DND-41 (cell line): ENCODE measurements around the gene METTL13.

Experiments used
- CTCF ChIP-seq: IDR thresholded peaks from 2 replicates; pipeline ENCODE4 v1.5.1; 2012; ENCODE audit warnings: borderline replicate concordance, low read length, moderate library complexity, mild to moderate bottlenecking; ENCODE audit not compliant: poor library complexity, severe bottlenecking; ENCODE audit errors: extremely low read depth
- EZH2 ChIP-seq: IDR thresholded peaks from 3 replicates; pipeline ENCODE4 v1.6.1; 2012; ENCODE audit warnings: borderline replicate concordance, low read depth, mild to moderate bottlenecking, moderate library complexity, low read length, inconsistent platforms; ENCODE audit not compliant: severe bottlenecking

- TF ChIP-seq CTCF = no peak
- no peak for TF ChIP-seq EZH2
Measured at GRCh38 chr1:171802207-171802606, 20.7 kb downstream of the METTL13 start.
